Ectodermal cell (in vitro differentiated cells): ENCODE measurements around the gene CADPS.

ENCODE experiments used
- H3K27ac ChIP-seq: 2 replicates; pipeline ENCODE4 v1.7.0; 2013; ENCODE audit warnings: mild to moderate bottlenecking, low read depth, low read length; ENCODE audit not compliant: insufficient read depth, poor library complexity, severe bottlenecking
- H3K27me3 ChIP-seq: 2 replicates; pipeline ENCODE4 v1.7.0; 2013; ENCODE audit warnings: mild to moderate bottlenecking, low read length; ENCODE audit not compliant: insufficient read depth, control insufficient read depth, poor library complexity, severe bottlenecking
- H3K36me3 ChIP-seq: one replicate; pipeline ENCODE4 v1.7.0; 2013; ENCODE audit warnings: low read length; ENCODE audit not compliant: control insufficient read depth, insufficient read depth
- H3K4me1 ChIP-seq: one replicate; pipeline ENCODE4 v1.7.0; 2013; ENCODE audit warnings: low read length; ENCODE audit not compliant: control insufficient read depth, insufficient read depth
- H3K4me3 ChIP-seq: 2 replicates; pipeline ENCODE4 v1.7.0; 2013; ENCODE audit warnings: low read depth, low read length, control low read depth; ENCODE audit not compliant: insufficient read depth
- H3K9me3 ChIP-seq: 2 replicates; pipeline ENCODE4 v1.7.0; 2013; ENCODE audit warnings: mild to moderate bottlenecking, low read length, moderate library complexity; ENCODE audit not compliant: control insufficient read depth
- WGBS, 2 experiments: methylation state at CpG; one replicate each; pipeline ENCODE4 v1.1.7; 2013; ENCODE audit warnings: missing lambda C conversion rate in 2 of 2; 5-methylcytosine and 5-hydroxymethylcytosine counted together

The CADPS gene

DNA sequence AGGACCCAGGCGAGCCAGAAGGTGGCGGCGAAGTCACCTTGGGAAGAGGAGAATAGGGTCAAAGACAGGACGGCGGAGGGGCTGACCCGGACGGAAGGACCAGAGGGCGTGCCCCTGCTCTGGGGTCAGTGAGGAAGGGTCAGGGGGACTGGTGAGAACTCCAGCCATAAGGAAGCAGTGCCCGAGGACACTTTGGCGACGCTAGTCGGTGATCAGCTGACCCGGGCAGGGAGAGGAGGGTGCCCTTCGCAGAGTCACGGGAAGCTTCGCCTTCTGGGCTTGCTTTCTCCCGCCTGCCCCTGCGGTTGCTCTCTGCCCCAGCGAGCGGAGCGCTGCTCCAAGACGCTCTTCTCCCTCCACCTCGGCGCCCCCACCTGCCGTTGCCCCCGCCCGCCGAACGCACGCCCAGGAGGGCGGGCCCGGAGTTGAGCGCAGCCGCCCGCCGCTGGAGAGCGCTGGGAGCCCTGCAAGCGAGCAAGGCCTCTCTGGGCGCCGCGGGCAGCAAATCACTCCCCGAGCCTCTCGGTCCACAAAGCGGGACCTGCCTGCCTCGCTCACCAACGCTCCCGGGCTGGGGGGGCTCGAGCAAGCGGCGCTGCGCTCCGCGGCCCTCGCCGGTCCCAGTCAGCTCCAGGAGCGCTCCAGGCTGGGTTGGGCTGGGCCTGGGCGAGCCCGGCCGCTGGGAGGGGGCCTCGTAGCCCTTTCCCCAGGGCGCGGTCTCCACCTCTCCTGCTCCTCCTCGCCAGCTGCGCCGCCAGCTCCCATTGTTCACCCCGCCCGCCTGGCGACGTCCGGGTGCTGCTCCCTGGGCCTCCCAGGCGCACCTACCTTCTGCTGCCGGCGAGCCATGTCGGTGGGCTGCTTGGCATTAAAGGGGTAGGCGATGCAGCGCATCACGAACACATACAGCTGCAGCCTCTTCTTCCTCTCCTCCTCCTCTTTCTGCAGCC, 1.2 kb downstream of the CADPS start:
- Histone ChIP-seq H3K4me3 (peak overlapping the region; percentile 70), H3K36me3 (no peaks in the 10 kb centered on the region), H3K27me3 (peaks cover 18% of the 10 kb centered on the region), H3K9me3 (no peaks in the 10 kb centered on the region), H3K27ac (peak overlapping the region; percentile 57), H3K4me1 (no peaks in the 10 kb centered on the region)
- 0% methylated on average over 77 of the region's 77 CpGs for WGBS, 2 experiments

DNA sequence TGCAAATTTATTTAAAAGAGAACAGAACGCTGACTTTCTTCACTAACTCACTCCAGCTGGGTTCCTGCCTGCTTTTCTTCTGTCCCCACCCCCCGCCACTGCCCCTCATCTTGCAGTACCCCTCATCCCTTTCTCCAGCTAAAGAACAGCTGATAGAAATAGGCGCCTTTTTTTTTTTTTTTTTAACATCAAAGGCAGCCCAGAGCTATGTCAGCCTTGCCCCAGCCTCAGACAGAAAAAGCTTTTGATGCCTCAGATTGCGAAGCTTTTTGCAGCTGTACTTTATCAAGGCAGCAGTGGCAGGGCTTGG, 1.8 kb downstream of the CADPS start:
- H3K9me3 ChIP-seq, result no peaks in the 10 kb centered on the region
- H3K27me3 ChIP-seq, result peaks cover 18% of the 10 kb centered on the region
- no peaks in the 10 kb centered on the region for H3K4me1 ChIP-seq
- WGBS, 2 experiments, result 2 to 7% methylated on average over 4 of the region's 4 CpGs
- H3K36me3 ChIP-seq, result no peaks in the 10 kb centered on the region
- peak overlapping the region; percentile 70 for H3K4me3 ChIP-seq
- H3K27ac ChIP-seq, result no peak overlapping the region

GRCh38 chr3:62872318-62872717, 2.9 kb downstream of the CADPS start:
- H3K36me3 ChIP-seq, result no peaks in the 10 kb centered on the region
- no peak overlapping the region for H3K27ac ChIP-seq
- H3K4me3 ChIP-seq, result no peak overlapping the region
- WGBS, 2 experiments, result 87 to 100% methylated on average over 1 of the region's 1 CpG
- peaks cover 18% of the 10 kb centered on the region for H3K27me3 ChIP-seq
- H3K4me1 ChIP-seq, result no peaks in the 10 kb centered on the region
- H3K9me3 ChIP-seq, result no peaks in the 10 kb centered on the region

- WGBS, 2 experiments, result 88% methylated on average over 1 of the region's 1 CpG; no CpG with 5 or more reads in 1 of the 2 experiments
- no peaks in the 10 kb centered on the region for H3K4me1 ChIP-seq
- no peak overlapping the region for H3K27ac ChIP-seq
- no peaks in the 10 kb centered on the region for H3K9me3 ChIP-seq
- peaks cover 11% of the 10 kb centered on the region for H3K27me3 ChIP-seq
- H3K4me3 ChIP-seq, result no peak overlapping the region
- H3K36me3 ChIP-seq, result no peaks in the 10 kb centered on the region
These were observed 4.9 kb downstream of the CADPS start for GRCh38 chr3:62870321-62870720.

DNA sequence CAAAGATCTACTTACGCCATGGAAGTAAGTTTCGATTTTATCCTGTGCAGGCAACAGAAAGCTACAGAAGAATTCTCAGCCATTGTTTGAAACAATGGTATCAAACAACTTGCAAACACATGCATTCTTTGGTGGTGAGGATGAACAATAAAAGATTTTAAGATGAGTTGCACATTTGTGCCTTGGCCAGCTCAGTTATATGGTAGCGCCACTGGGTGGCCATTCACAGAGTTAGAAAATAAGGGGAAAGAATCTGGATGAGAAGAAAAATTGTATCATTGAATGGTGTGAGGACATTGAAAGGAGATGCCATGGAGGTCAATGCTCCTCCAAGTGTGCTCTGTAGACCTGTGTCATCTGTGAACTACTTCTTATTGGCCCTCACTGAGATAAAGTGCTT, 11.6 kb downstream of the CADPS start:
- Histone ChIP-seq H3K9me3 (no peaks in the 10 kb centered on the region), H3K4me3 (no peak overlapping the region), H3K27ac (no peak overlapping the region), H3K36me3 (no peaks in the 10 kb centered on the region), H3K27me3 (no peaks in the 10 kb centered on the region), H3K4me1 (no peaks in the 10 kb centered on the region)
- WGBS, 2 experiments, result 94 to 98% methylated on average over 3 of the region's 3 CpGs

- H3K27me3 ChIP-seq, result no peaks in the 10 kb centered on the region
- H3K36me3 ChIP-seq, result no peaks in the 10 kb centered on the region
- H3K9me3 ChIP-seq, result no peaks in the 10 kb centered on the region
- no peaks in the 10 kb centered on the region for H3K4me1 ChIP-seq
- no peak overlapping the region for H3K4me3 ChIP-seq
- no peak overlapping the region for H3K27ac ChIP-seq
- 86 to 87% methylated on average over 5 of the region's 5 CpGs for WGBS, 2 experiments
These were observed 15.9 kb downstream of the CADPS start for GRCh38 chr3:62859203-62859791.

- Histone ChIP-seq H3K27ac (no peak overlapping the region), H3K4me1 (no peaks in the 10 kb centered on the region), H3K4me3 (no peak overlapping the region), H3K9me3 (no peaks in the 10 kb centered on the region), H3K27me3 (no peaks in the 10 kb centered on the region), H3K36me3 (no peaks in the 10 kb centered on the region)
- WGBS, 2 experiments, result 85 to 88% methylated on average over 4 of the region's 4 CpGs
These were observed 29.2 kb downstream of the CADPS start for GRCh38 chr3:62845996-62846395.

- Histone ChIP-seq H3K9me3 (no peaks in the 10 kb centered on the region), H3K27me3 (no peaks in the 10 kb centered on the region), H3K4me1 (no peaks in the 10 kb centered on the region), H3K4me3 (no peak overlapping the region), H3K36me3 (no peaks in the 10 kb centered on the region), H3K27ac (no peak overlapping the region)
- WGBS, 2 experiments, result 89 to 100% methylated on average over 1 of the region's 1 CpG
These were observed 31.7 kb downstream of the CADPS start for GRCh38 chr3:62843508-62843907.

DNA sequence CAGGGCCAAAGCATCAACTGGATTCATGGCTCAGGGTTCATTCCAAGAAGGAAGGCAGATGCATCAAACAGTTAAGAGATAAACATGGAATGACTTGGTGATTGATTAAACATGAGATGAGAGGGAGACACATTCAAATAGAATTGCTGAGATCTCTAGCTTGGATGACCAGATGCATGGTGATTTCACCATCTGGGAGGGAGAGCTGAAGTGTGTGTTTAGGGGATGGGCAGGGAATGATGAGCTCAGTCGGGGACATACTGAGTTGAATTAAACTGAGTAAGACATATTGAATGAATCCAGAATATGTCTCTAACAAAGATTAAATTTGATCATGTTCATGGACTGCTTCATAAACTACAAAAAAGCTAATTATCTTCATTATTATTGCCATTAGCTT, 35.5 kb downstream of the CADPS start:
- Histone ChIP-seq H3K36me3 (no peaks in the 10 kb centered on the region), H3K4me1 (no peaks in the 10 kb centered on the region), H3K27ac (no peak overlapping the region), H3K9me3 (no peaks in the 10 kb centered on the region), H3K27me3 (no peaks in the 10 kb centered on the region), H3K4me3 (no peak overlapping the region)
- 88 to 95% methylated on average over 1 of the region's 1 CpG for WGBS, 2 experiments

DNA sequence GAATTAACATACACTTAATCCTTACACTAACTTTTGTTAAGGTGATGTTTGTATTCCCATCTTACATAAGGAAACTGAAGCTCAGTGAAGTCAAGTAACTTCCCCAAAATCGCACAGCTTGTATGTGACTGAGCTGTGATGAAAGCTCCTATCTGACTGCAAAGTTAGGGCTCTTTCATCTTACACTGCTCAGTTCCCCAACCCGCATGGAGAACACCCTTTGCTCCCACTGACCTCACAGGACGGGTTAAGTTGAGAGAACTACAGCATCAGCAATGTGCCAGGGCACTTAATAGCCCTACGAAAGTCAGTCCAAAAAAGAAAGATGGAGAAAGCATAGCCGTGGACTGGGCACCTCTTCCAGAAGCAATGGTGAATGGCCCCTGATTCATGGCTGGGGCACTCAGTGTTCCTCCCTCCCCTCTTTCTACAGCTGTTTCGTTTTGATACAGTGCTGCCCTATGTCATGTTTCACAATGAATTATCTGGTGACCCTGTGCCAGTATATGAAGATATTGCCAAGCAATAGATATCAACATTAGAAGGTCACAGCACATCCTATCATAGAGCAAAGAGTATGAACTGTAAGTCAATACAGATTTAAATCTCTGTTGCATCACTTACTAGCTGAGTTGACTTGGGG, 38.0 kb downstream of the CADPS start:
- H3K9me3 ChIP-seq, result no peaks in the 10 kb centered on the region
- no peak overlapping the region for H3K27ac ChIP-seq
- no peak overlapping the region for H3K4me3 ChIP-seq
- H3K36me3 ChIP-seq, result no peaks in the 10 kb centered on the region
- H3K27me3 ChIP-seq, result no peaks in the 10 kb centered on the region
- 90 to 93% methylated on average over 6 of the region's 6 CpGs for WGBS, 2 experiments
- H3K4me1 ChIP-seq, result no peaks in the 10 kb centered on the region
